HepG2 (cell line): ENCODE results near the gene ASIC3. TPM values are rescaled to one million over a fixed set of nuclear protein-coding genes. Genes with fewer than 3 reads are reported as not detected.

ENCODE experiments used
- ARID4A ChIP-seq: sonication (generic); formaldehyde crosslinking; IDR thresholded peaks from 2 replicates; pipeline ENCODE4 v1.5.0; 2020; ENCODE audit warnings: mild to moderate bottlenecking, missing genetic modification reagents, borderline replicate concordance
- EED ChIP-seq: sonication (generic); formaldehyde crosslinking; IDR thresholded peaks from 2 replicates; pipeline ENCODE4 v1.5.0; 2020; ENCODE audit warnings: mild to moderate bottlenecking, missing genetic modification reagents
- KLF12 ChIP-seq: sonication (generic); formaldehyde crosslinking; IDR thresholded peaks from 2 replicates; pipeline ENCODE4 v1.4.0; 2020; ENCODE audit warnings: missing genetic modification reagents, borderline replicate concordance
- NFKB2 ChIP-seq: sonication (generic); formaldehyde crosslinking; IDR thresholded peaks from 2 replicates; pipeline ENCODE4 v1.4.0; 2020; ENCODE audit warnings: missing genetic modification reagents, borderline replicate concordance
- PHF20 ChIP-seq: sonication (generic); formaldehyde crosslinking; IDR thresholded peaks from 2 replicates; pipeline ENCODE4 v1.5.0; 2020; ENCODE audit warnings: mild to moderate bottlenecking, missing genetic modification reagents
- SETDB1 ChIP-seq: sonication (generic); formaldehyde crosslinking; IDR thresholded peaks from 2 replicates; pipeline ENCODE4 v1.5.1; 2020; ENCODE audit warnings: missing genetic modification reagents, mild to moderate bottlenecking, borderline replicate concordance
- SIN3B ChIP-seq: fragments of 150-350 bp; IDR thresholded peaks from 2 replicates; pipeline ENCODE4 v1.6.1; 2014; ENCODE audit warnings: low read length
- ZFP41 ChIP-seq: sonication (generic); formaldehyde crosslinking; IDR thresholded peaks from 2 replicates; pipeline ENCODE4 v1.4.0; 2020; ENCODE audit warnings: mild to moderate bottlenecking, missing genetic modification reagents, borderline replicate concordance
- ZNF18 ChIP-seq: sonication (generic); formaldehyde crosslinking; IDR thresholded peaks from 2 replicates; pipeline ENCODE4 v1.8.0; 2022; ENCODE audit warnings: mild to moderate bottlenecking, missing genetic modification reagents; ENCODE audit not compliant: insufficient replicate concordance
- ZNF333 ChIP-seq: sonication (generic); formaldehyde crosslinking; IDR thresholded peaks from 2 replicates; pipeline ENCODE4 v1.4.0; 2020; ENCODE audit warnings: mild to moderate bottlenecking, missing genetic modification reagents, borderline replicate concordance
- ZNF788 ChIP-seq: sonication (generic); formaldehyde crosslinking; IDR thresholded peaks from 2 replicates; pipeline ENCODE4 v1.5.0; 2020; ENCODE audit warnings: mild to moderate bottlenecking, missing genetic modification reagents, borderline replicate concordance
- ZSCAN25 ChIP-seq: sonication (generic); formaldehyde crosslinking; IDR thresholded peaks from 2 replicates; pipeline ENCODE4 v1.8.0; 2022; ENCODE audit warnings: mild to moderate bottlenecking, missing genetic modification reagents
- ZSCAN29 ChIP-seq: sonication (generic); formaldehyde crosslinking; conservative IDR thresholded peaks from 2 replicates; pipeline ENCODE4 v1.4.0; 2020; ENCODE audit warnings: mild to moderate bottlenecking, missing genetic modification reagents
- polyA plus RNA-seq, 8 experiments: library from polyadenylated mRNA; depleted of rRNA in 3 of 8; stranded (reverse) in 7 of 8; unstranded in 1 of 8; fragments of >200 nt; fragmentation: Illumina TruSeq in 4 of 8; extraction: Trizol in 4 of 8; gene quantifications; 2 replicates each; pipeline versions ENCODE4 v1.2.1 to v1.2.3, GENCODE V29; 2011 to 2016; ENCODE audit warnings: low read depth in 4 of 8, missing spikeins in 1 of 8, mixed read lengths in 1 of 8; ENCODE audit not compliant: insufficient read depth in 1 of 8
- total RNA-seq, 5 experiments: library from RNA; depleted of rRNA; stranded (reverse); fragments of >200 nt; fragmentation: Illumina TruSeq; extraction: Trizol; gene quantifications; 2 replicates each; pipeline ENCODE4 v1.2.3, GENCODE V29; 2016; ENCODE audit warnings: low read depth in 1 of 5
- TF ChIP-seq, protein P1 (sequence below): IDR thresholded peaks from 2 replicates; pipeline ENCODE4 v1.6.1; 2016; ENCODE audit warnings: low read depth, missing genetic modification reagents, missing compliant biosample characterization
- TF ChIP-seq, protein P2 (sequence below): sonication (generic); formaldehyde crosslinking; conservative IDR thresholded peaks from 2 replicates; pipeline ENCODE4 v1.4.0; 2020; ENCODE audit warnings: missing genetic modification reagents
- TF ChIP-seq, protein P3 (sequence below): sonication (generic); formaldehyde crosslinking; IDR thresholded peaks from 2 replicates; pipeline ENCODE4 v1.8.1; 2023; ENCODE audit warnings: mild to moderate bottlenecking, missing genetic modification reagents

The ASIC3 gene
- total and polyA plus RNA-seq, 2 of the 13 experiments (the other 11 are each of a cell fraction or from before 2014, with no cell fraction given), result 0.51 TPM; not detected in 1

GRCh38 chr7:151062111-151062398, 13.7 kb downstream of the ASIC3 start (continued):
- TF ChIP-seq ZNF788 (0 out of 2 replicates have a peak, but pooled peaks have one; percentile 7), ZNF18 (CRISPR knock-in tag) (no peak), SETDB1 (CRISPR knock-in tag) (no peak), NFKB2 (CRISPR knock-in tag) (peak; percentile 0; the same call in 1 of the 2 replicates), SIN3B (no peak), ZSCAN29 (CRISPR knock-in tag) (no peak), ZFP41 (CRISPR knock-in tag) (no peak), KLF12 (CRISPR knock-in tag) (no peak), EED (CRISPR knock-in tag) (no peak), ARID4A (CRISPR knock-in tag) (no peak), ZNF333 (CRISPR knock-in tag) (no peak), ZSCAN25 (CRISPR knock-in tag) (no peak), PHF20 (CRISPR knock-in tag) (0 out of 2 replicates have a peak, but pooled peaks have one; percentile 24)
- TF ChIP-seq, protein P1, sequence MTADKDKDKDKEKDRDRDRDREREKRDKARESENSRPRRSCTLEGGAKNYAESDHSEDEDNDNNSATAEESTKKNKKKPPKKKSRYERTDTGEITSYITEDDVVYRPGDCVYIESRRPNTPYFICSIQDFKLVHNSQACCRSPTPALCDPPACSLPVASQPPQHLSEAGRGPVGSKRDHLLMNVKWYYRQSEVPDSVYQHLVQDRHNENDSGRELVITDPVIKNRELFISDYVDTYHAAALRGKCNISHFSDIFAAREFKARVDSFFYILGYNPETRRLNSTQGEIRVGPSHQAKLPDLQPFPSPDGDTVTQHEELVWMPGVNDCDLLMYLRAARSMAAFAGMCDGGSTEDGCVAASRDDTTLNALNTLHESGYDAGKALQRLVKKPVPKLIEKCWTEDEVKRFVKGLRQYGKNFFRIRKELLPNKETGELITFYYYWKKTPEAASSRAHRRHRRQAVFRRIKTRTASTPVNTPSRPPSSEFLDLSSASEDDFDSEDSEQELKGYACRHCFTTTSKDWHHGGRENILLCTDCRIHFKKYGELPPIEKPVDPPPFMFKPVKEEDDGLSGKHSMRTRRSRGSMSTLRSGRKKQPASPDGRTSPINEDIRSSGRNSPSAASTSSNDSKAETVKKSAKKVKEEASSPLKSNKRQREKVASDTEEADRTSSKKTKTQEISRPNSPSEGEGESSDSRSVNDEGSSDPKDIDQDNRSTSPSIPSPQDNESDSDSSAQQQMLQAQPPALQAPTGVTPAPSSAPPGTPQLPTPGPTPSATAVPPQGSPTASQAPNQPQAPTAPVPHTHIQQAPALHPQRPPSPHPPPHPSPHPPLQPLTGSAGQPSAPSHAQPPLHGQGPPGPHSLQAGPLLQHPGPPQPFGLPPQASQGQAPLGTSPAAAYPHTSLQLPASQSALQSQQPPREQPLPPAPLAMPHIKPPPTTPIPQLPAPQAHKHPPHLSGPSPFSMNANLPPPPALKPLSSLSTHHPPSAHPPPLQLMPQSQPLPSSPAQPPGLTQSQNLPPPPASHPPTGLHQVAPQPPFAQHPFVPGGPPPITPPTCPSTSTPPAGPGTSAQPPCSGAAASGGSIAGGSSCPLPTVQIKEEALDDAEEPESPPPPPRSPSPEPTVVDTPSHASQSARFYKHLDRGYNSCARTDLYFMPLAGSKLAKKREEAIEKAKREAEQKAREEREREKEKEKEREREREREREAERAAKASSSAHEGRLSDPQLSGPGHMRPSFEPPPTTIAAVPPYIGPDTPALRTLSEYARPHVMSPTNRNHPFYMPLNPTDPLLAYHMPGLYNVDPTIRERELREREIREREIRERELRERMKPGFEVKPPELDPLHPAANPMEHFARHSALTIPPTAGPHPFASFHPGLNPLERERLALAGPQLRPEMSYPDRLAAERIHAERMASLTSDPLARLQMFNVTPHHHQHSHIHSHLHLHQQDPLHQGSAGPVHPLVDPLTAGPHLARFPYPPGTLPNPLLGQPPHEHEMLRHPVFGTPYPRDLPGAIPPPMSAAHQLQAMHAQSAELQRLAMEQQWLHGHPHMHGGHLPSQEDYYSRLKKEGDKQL (CRISPR knock-in tag), result no peak
- TF ChIP-seq, protein P2, sequence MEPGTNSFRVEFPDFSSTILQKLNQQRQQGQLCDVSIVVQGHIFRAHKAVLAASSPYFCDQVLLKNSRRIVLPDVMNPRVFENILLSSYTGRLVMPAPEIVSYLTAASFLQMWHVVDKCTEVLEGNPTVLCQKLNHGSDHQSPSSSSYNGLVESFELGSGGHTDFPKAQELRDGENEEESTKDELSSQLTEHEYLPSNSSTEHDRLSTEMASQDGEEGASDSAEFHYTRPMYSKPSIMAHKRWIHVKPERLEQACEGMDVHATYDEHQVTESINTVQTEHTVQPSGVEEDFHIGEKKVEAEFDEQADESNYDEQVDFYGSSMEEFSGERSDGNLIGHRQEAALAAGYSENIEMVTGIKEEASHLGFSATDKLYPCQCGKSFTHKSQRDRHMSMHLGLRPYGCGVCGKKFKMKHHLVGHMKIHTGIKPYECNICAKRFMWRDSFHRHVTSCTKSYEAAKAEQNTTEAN (CRISPR knock-in tag), result no peak
- TF ChIP-seq, protein P3, sequence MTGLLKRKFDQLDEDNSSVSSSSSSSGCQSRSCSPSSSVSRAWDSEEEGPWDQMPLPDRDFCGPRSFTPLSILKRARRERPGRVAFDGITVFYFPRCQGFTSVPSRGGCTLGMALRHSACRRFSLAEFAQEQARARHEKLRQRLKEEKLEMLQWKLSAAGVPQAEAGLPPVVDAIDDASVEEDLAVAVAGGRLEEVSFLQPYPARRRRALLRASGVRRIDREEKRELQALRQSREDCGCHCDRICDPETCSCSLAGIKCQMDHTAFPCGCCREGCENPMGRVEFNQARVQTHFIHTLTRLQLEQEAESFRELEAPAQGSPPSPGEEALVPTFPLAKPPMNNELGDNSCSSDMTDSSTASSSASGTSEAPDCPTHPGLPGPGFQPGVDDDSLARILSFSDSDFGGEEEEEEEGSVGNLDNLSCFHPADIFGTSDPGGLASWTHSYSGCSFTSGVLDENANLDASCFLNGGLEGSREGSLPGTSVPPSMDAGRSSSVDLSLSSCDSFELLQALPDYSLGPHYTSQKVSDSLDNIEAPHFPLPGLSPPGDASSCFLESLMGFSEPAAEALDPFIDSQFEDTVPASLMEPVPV (CRISPR knock-in tag), result no peak
